Neuron (in vitro differentiated cells): ENCODE measurements around the gene EIF5AL1.
"Not testable (repeated sequence)": the region's sequence is repeated elsewhere in the genome, so short reads cannot be mapped to it uniquely, and the experiment has no call there.

ENCODE experiments used
- H2AFZ ChIP-seq: one replicate; pipeline ENCODE4 v1.6.1; 2013; ENCODE audit warnings: low read depth, mild to moderate bottlenecking, inconsistent platforms, low read length, moderate library complexity
- H3K27me3 ChIP-seq: one replicate; pipeline ENCODE4 v1.6.1; 2013; ENCODE audit warnings: low read length; ENCODE audit not compliant: insufficient read depth
- H3K36me3 ChIP-seq: one replicate; pipeline ENCODE4 v1.6.1; 2013; ENCODE audit warnings: low read length; ENCODE audit not compliant: insufficient read depth
- H3K4me1 ChIP-seq: one replicate; pipeline ENCODE4 v1.6.1; 2013; ENCODE audit warnings: low read length; ENCODE audit not compliant: insufficient read depth
- H3K4me3 ChIP-seq: 2 replicates; pipeline ENCODE4 v1.5.1; 2013; ENCODE audit warnings: mild to moderate bottlenecking, low read length, moderate library complexity
- H3K9me3 ChIP-seq: one replicate; pipeline ENCODE4 v1.6.1; 2013; ENCODE audit warnings: low read length

The EIF5AL1 gene

DNA sequence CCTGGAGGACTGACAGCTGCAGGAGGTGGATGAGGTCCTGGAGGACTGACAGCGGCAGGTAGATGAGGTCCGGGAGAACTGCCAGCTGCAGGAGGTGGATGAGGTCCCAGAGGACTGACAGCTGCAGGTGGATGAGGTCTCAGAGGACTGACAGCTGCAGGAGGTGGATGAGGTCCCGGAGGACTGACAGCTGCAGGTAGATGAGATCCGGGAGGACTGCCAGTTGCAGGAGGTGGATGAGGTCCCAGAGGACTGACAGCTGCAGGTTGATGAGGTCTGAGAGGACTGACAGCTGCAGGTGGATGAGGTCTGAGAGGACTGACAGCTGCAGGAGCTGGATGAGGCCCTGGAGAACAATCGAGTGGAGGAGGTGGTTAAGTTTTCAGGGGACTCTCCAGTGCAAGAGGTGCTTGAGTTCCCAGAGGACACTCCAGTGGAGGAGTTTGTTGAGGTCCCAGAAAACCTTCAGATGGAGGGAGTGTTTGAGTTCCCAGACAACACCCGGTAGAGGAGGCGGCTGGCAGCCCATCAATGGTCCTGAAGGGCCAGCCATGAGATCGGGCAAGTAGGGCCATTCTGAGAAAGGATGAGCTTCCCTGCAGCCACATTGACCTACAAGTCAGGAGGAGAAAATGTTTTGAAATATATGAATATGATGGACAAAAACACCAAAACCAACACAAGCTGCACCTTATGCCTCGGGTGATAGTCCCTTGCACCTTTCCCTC is 4.7 kb upstream of the EIF5AL1 start:
- H3K9me3 ChIP-seq = no peaks in the 10 kb centered on the region

DNA sequence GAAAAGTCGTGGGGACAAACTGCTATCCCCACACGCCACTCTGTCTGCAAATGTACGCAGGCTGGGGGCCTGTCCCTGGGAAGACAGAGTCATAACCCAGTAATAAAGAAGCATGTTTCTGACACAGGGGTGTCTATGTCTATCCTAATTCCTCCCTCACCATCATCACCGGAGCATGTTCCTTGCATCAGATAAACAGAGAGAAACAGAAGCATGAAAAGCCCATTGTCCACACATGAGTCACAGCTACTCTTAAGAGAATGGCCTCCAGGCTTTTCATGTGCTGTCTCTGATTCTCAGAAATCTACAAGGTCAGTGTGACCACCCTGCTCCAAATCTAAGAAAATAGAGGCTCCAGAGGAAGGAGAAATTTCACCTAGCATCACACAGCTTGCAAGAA is 4.1 kb upstream of the EIF5AL1 start:
- not testable (repeated sequence) for H2AFZ ChIP-seq, H3K4me3 ChIP-seq, H3K36me3 ChIP-seq, H3K9me3 ChIP-seq, H3K27me3 ChIP-seq, H3K4me1 ChIP-seq

More for the DNA sequence above, 4.7 kb upstream of the EIF5AL1 start:
- no peak overlapping the region for H2AFZ ChIP-seq
- H3K4me1 ChIP-seq = peaks cover 6% of the 10 kb centered on the region
- no peaks in the 10 kb centered on the region for H3K36me3 ChIP-seq
- no peak overlapping the region for H3K4me3 ChIP-seq
- H3K27me3 ChIP-seq = no peaks in the 10 kb centered on the region

DNA sequence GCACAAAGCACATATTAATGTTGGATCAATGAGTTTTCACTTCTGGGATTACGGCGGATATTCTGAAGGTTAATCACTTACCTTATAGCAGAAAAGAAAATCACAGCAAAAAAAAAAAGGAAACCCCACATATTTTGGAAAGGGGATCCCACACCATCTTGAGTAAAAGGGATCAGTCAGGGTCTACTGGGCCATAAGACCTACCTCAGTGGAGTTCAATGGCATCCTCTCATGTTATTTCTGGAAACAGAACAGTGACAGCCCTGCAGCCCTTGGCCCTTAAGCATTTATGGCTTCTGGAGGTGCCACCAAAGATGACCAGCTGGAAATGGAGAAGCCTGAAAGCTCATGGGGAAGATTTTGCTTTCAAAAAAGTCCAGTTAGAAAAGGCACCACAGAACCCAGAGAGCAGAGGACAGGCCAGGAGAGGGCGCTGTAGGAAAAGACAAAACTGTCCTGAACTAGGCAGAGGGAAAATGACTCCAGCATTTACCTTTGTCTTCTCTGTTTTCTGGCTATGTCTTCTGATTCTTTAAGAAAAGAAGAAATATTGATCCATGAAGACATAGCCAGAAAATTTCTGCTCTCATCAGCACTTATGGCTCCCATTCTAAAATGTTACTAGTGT is 2.9 kb upstream of the EIF5AL1 start:
- not testable (repeated sequence) for H3K4me3 ChIP-seq

DNA sequence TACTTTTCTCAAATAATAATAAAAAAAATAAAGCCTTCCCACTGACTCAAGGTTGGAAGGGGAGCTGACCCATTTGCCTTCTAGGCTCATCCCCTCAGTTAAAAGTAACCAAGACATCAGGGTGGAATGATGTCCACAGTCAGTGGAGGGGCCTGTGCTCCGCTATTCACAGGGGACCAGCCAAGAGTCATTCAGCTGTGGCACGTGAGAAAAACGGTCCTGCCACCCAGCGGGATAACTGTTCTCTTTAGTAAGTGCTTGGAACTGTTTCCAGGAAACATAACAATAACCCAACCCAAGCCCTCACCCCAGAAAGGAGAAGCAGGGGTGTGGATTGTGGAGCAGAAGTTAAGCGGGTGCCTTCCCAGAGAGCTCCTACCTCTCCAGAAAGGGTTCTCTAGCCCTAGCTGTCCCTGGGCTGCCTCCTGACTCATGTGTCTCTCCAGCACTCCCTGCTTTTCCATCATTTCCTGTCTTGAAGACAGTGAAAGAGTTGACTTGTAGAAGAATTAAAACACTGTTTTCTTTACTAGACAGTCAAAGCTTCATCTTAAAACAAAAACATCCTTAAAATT is 2.3 kb upstream of the EIF5AL1 start:
- H3K36me3 ChIP-seq, H3K4me3 ChIP-seq, H3K27me3 ChIP-seq, H3K9me3 ChIP-seq, H3K4me1 ChIP-seq, H2AFZ ChIP-seq: not testable (repeated sequence)

More for the DNA sequence above, 2.9 kb upstream of the EIF5AL1 start:
- not testable (repeated sequence) for H3K27me3 ChIP-seq, H3K4me1 ChIP-seq, H3K9me3 ChIP-seq, H3K36me3 ChIP-seq, H2AFZ ChIP-seq

DNA sequence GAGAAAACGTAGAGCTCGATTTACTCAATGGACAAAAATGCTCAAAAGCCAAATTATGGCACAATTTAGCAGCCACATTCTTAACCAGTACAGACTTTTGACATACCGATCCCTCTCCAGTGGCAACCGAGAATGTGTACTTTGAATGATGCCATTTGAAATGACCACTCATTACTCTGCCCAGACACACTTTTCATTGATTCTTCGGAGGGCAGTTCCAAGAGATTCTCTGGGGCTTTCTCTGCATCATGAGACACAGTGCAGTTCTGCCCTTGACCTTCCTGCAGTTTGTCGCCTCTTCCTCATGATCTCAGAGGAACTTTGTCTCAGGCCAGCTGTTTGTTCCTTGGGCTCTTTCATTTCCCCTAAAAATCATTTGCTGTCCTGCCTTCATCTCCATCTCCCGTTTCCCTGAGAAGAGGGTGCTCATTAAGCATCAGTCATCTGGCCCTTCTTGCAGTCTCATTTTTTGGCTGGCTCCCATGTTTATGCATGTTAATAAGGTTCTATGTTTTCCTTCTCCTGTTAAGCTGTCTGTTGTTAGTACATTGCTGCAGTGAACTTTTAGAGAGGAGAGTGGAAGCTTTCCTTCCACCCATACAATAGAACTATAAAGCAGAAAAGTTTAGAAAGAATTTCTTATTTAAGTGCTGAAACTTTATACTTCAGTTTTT is 4.3 kb downstream of the EIF5AL1 start:
- H3K9me3 ChIP-seq, H2AFZ ChIP-seq, H3K4me1 ChIP-seq, H3K27me3 ChIP-seq, H3K36me3 ChIP-seq, H3K4me3 ChIP-seq: not testable (repeated sequence)

DNA sequence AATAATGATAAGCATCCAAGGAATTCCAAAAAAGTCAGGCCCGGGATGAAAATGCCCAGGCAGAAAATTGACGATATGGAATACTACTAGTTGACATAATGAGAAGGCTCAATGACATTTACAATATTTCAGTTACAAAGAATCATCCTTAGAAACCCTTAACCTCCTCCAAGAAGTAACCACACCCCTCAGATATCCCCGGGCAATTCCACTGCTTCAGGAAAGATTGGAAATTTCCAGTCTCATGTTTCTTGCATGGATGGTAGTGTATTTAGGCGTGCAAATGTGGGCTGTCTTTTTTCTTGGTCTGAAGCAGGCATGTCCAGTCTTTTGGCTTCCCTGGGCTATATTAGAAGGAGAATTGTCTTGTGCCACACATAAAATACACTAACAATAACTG is 5.2 kb downstream of the EIF5AL1 start:
- not testable (repeated sequence) for H2AFZ ChIP-seq, H3K9me3 ChIP-seq, H3K4me1 ChIP-seq, H3K27me3 ChIP-seq, H3K4me3 ChIP-seq, H3K36me3 ChIP-seq

DNA sequence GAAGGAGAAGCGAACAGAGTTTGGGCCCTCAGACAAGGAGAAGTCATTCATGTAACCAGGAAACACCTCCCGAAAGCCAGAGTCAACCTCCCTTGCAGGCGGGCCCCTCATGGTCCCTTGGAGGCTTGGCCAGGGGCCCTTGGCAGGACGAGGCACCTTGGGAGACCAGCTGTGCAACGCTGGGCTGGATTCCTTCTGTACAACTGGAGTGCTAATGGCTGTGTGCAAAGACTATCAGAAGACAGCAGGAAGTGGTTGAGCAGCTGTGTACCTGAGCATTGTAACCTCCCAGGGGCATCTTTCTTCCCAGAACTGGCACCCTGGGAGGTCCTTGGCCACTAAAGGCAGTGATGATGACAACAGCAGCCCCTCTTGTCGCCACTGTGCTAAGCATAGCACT is 9.4 kb downstream of the EIF5AL1 start:
- H3K27me3 ChIP-seq, H2AFZ ChIP-seq, H3K4me1 ChIP-seq, H3K4me3 ChIP-seq, H3K36me3 ChIP-seq, H3K9me3 ChIP-seq: not testable (repeated sequence)

DNA sequence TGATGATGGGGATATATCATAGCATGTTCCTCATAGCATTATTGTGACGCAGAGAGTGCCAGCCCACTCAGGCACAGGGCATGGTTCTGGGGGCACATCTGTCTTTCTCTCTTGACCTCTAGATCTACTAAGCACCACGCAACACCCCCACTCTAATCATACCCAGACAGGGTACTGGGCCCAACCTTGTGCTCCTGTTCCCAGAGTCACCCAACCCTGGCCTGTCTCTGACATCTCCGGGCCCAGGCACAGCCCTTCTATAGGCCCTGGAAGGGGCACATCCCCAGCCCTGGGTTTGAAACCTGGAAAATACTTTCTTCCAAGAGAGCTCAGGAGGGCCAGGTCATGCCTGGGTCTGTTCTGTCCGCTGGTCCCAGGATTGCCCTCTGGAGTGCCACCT is 10.1 kb downstream of the EIF5AL1 start:
- not testable (repeated sequence) for H3K4me3 ChIP-seq, H3K4me1 ChIP-seq, H3K27me3 ChIP-seq

DNA sequence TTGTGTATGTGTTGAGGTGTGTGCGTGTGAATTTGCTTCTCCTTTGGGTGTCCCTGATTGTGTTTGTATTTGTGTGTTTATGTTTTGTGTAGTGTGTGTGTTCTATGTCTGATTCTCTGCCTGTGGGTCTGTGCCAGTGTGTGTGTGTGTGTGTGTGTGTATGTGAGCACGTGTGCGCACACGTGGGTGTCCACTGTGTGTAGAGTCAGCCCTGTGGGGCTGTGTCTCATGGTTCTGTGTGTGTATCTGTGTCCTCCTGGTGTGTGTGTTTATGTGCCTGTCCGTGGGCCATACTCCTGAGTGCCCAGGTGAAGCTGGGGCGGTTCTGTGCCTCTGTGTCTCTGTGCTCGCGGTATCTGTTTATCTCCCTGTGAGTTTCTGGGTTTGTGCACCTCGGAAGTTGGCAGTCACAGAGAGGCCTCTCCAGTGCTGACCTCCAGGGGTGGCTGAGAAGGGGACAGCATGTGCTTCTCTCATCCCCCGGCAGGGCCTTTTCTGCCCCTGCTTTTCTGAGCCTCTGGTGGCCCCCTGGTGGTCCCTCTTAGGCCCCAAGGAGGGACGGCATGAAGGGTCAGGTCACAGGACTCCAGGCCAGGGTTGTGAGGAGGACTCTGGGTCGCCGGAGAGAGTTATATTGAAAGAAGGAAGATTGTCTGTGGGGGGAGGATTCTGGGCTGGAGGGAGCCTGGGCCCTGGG is 11.0 kb downstream of the EIF5AL1 start:
- H3K27me3 ChIP-seq, H3K4me3 ChIP-seq, H3K4me1 ChIP-seq, H3K9me3 ChIP-seq, H2AFZ ChIP-seq, H3K36me3 ChIP-seq: not testable (repeated sequence)

More for the DNA sequence above, 10.1 kb downstream of the EIF5AL1 start:
- H3K9me3 ChIP-seq, H2AFZ ChIP-seq, H3K36me3 ChIP-seq: not testable (repeated sequence)

DNA sequence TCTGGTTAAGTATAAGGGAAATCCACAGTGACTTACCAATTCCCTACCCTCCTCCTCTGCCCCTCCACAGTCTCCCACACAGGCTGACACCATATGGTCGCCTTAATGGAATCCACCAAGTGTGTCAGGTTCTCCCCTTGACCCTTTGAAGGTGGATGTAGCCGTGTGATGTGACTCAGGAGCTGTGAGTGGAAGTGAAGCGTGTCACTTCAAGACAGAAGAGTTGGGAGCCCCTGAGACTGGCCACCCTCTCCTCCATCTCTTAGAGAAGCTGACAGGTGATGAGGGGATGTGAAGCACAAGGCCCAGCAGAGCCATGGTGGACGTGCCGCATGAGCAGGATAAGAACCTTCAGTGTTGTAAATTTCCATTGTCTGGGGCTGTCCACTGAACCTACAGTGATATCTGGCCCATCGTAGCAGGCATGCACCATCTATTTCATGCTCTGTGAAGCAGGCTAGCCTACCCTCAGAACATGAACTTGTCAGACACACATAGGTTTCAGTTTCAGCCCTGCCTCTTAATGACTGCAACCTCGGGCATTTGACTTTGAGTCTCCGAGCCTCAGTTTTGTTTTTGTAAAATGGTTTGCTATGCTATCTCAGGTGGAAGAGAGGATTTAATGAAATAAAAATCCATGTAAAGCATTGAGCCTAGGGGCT is 12.8 kb downstream of the EIF5AL1 start:
- H3K36me3 ChIP-seq, H3K4me3 ChIP-seq, H3K27me3 ChIP-seq: not testable (repeated sequence)

DNA sequence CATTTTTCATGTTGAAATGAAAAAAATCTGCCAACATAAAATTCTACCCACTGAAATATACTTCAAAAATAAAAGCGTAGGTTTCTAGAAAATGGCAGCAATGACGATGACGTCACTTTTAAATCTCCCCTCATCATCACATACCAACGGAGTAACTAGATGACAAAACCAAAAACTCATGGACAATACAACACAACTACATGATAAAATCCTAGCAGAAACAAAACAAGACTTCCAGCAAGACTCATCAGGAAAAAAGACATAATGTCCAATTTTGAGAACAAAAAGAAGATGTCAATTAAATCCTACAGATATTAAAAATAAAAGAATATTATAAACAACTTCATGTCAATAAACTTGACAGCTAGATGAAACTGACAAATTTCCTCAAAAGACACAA is 15.9 kb downstream of the EIF5AL1 start:
- H2AFZ ChIP-seq, H3K4me3 ChIP-seq, H3K27me3 ChIP-seq, H3K4me1 ChIP-seq, H3K36me3 ChIP-seq, H3K9me3 ChIP-seq: not testable (repeated sequence)

More for the DNA sequence above, 12.8 kb downstream of the EIF5AL1 start:
- not testable (repeated sequence) for H3K9me3 ChIP-seq, H2AFZ ChIP-seq, H3K4me1 ChIP-seq

DNA sequence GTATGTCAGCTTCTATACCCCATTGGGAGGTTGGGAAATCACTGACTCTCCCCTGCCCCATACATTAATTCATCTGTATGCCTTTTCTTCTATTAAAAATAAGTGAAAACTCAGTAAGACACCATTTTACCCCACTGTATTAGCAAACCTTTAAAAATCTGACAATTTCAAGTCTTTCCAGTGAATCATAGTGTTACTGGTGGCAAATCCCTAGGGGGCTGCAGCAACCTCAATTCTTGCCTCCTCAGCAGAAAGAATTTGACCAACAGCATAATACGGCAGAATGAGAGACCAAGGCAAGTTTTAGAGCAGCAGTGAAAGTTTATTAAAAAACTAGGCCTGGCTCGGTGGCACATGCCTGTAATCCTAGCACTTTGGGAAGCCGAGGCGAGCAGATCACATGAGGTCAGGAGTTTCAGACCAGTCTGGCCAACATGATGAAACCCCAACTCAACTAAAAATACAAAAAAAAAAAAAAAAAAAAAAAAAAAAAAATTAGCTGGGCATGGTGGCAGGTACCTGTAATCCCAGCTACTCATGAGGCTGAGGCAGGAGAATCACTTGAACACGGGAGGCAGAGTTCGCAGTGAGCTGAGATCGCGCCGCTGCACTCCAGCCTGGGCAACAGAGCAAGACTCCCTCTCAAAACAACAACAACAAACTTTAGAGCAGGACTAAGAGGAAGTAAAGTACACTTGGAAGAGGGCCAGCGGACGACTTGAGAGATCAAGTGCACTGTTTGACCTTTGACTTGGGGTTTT is 21.0 kb downstream of the EIF5AL1 start:
- H3K4me3 ChIP-seq, H3K9me3 ChIP-seq, H3K4me1 ChIP-seq, H2AFZ ChIP-seq, H3K36me3 ChIP-seq, H3K27me3 ChIP-seq: not testable (repeated sequence)
